Osteoblast (primary cell): Measurements from ENCODE around the gene TCL1B. TPM values are rescaled to one million over a fixed set of nuclear protein-coding genes. Genes with fewer than 3 reads are reported as not detected.

Experiments used
- DNase-seq: peaks from one replicate; pipeline ENCODE4 v3.0.0; 2011; ENCODE audit warnings: low spot score, mixed read lengths; ENCODE audit not compliant: insufficient read length; ENCODE audit errors: missing footprints
- H2AFZ ChIP-seq: 2 replicates; pipeline ENCODE4 v1.6.0; 2011; ENCODE audit warnings: mild to moderate bottlenecking, low read length
- H3K27ac ChIP-seq: 2 replicates; pipeline ENCODE4 v1.5.1; 2011; ENCODE audit warnings: mild to moderate bottlenecking, low read depth, low read length, moderate library complexity
- H3K27me3 ChIP-seq: 2 replicates; pipeline ENCODE4 v1.6.0; 2012; ENCODE audit warnings: mild to moderate bottlenecking, control low read depth, inconsistent platforms, low read length, moderate library complexity; ENCODE audit not compliant: insufficient read depth
- H3K36me3 ChIP-seq: 2 replicates; pipeline ENCODE4 v1.5.1; 2011; ENCODE audit warnings: mild to moderate bottlenecking, low read length, control low read depth, moderate library complexity; ENCODE audit not compliant: insufficient read depth
- H3K4me1 ChIP-seq: 2 replicates; pipeline ENCODE4 v1.5.1; 2011; ENCODE audit warnings: mild to moderate bottlenecking, low read length, control low read depth, moderate library complexity; ENCODE audit not compliant: insufficient read depth
- H3K4me2 ChIP-seq: 2 replicates; pipeline ENCODE4 v1.6.0; 2011; ENCODE audit warnings: mild to moderate bottlenecking, low read length; ENCODE audit not compliant: insufficient read depth
- H3K4me3 ChIP-seq: fragments of 200-600 bp; sonication (generic); 3 replicates; pipeline ENCODE4 v1.5.1; 2012; ENCODE audit warnings: mild to moderate bottlenecking, low read length, inconsistent platforms; ENCODE audit not compliant: insufficient read depth
- H3K79me2 ChIP-seq: 2 replicates; pipeline ENCODE4 v1.6.0; 2012; ENCODE audit warnings: mild to moderate bottlenecking, low read length, control low read depth, inconsistent platforms; ENCODE audit not compliant: insufficient read depth
- H3K9me3 ChIP-seq: 2 replicates; pipeline ENCODE4 v1.5.1; 2011; ENCODE audit warnings: low read depth, low read length, control low read depth
- H4K20me1 ChIP-seq: 2 replicates; pipeline ENCODE4 v1.6.0; 2012; ENCODE audit warnings: mild to moderate bottlenecking, low read length, control low read depth; ENCODE audit not compliant: insufficient read depth
- CTCF ChIP-seq: IDR thresholded peaks from 2 replicates; pipeline ENCODE4 v1.5.1; 2011; ENCODE audit warnings: mild to moderate bottlenecking, low read depth, low read length, moderate library complexity; ENCODE audit errors: extremely low read depth
- total RNA-seq: library from RNA; depleted of rRNA; stranded (reverse); fragments of >200 nt; gene quantifications from 2 replicates; pipeline ENCODE4 v1.2.3, GENCODE V29; 2012

TCL1B gene
- total RNA-seq, 1 donor: not detected

- no peaks in the 10 kb centered on the region for H3K79me2 ChIP-seq
- no peaks in the 10 kb centered on the region for H3K9me3 ChIP-seq
- H3K4me2 ChIP-seq: no peak overlapping the region
- no peak for TF ChIP-seq CTCF
- H2AFZ ChIP-seq: no peak overlapping the region
- H3K4me1 ChIP-seq: no peaks in the 10 kb centered on the region
- no peak for DNase-seq
- H3K27ac ChIP-seq: no peak overlapping the region
- no peaks in the 10 kb centered on the region for H4K20me1 ChIP-seq
- H3K27me3 ChIP-seq: no peaks in the 10 kb centered on the region
- no peak overlapping the region for H3K4me3 ChIP-seq
- H3K36me3 ChIP-seq: no peaks in the 10 kb centered on the region
Measured at GRCh38 chr14:95681153-95681552, 5.1 kb upstream of the TCL1B start.

GRCh38 chr14:95683793-95684192 is 2.4 kb upstream of the TCL1B start:
- H3K9me3 ChIP-seq: no peaks in the 10 kb centered on the region

GRCh38 chr14:95686935-95687334 is 709 bp downstream of the TCL1B start:
- no peaks in the 10 kb centered on the region for H3K27me3 ChIP-seq
- H3K4me3 ChIP-seq: no peak overlapping the region
- H3K4me1 ChIP-seq: no peaks in the 10 kb centered on the region
- no peak overlapping the region for H3K4me2 ChIP-seq
- H3K9me3 ChIP-seq: no peaks in the 10 kb centered on the region
- TF ChIP-seq CTCF: no peak
- no peaks in the 10 kb centered on the region for H3K79me2 ChIP-seq
- no peak overlapping the region for H3K27ac ChIP-seq
- no peak overlapping the region for H2AFZ ChIP-seq
- H4K20me1 ChIP-seq: no peaks in the 10 kb centered on the region
- no peak for DNase-seq
- no peaks in the 10 kb centered on the region for H3K36me3 ChIP-seq

More at GRCh38 chr14:95683793-95684192, 2.4 kb upstream of the TCL1B start:
- no peak for DNase-seq
- Histone ChIP-seq H3K4me1 (no peaks in the 10 kb centered on the region), H3K79me2 (no peaks in the 10 kb centered on the region), H2AFZ (no peak overlapping the region), H3K4me2 (no peak overlapping the region), H3K36me3 (no peaks in the 10 kb centered on the region), H3K27me3 (no peaks in the 10 kb centered on the region), H3K4me3 (no peak overlapping the region), H4K20me1 (no peaks in the 10 kb centered on the region), H3K27ac (no peak overlapping the region)
- TF ChIP-seq CTCF: peak; percentile 52

GRCh38 chr14:95689441-95689840 is 3.2 kb downstream of the TCL1B start:
- no peak overlapping the region for H2AFZ ChIP-seq
- H3K79me2 ChIP-seq: no peaks in the 10 kb centered on the region
- H3K9me3 ChIP-seq: no peaks in the 10 kb centered on the region
- DNase-seq: no peak
- H3K4me2 ChIP-seq: no peak overlapping the region
- no peaks in the 10 kb centered on the region for H3K27me3 ChIP-seq
- H4K20me1 ChIP-seq: no peaks in the 10 kb centered on the region
- no peaks in the 10 kb centered on the region for H3K4me1 ChIP-seq
- no peak overlapping the region for H3K4me3 ChIP-seq
- no peak overlapping the region for H3K27ac ChIP-seq
- TF ChIP-seq CTCF: no peak
- no peaks in the 10 kb centered on the region for H3K36me3 ChIP-seq
